ENCODE results near the gene RGS12.
A peak's percentile ranks its signal among the peaks of the same experiment; 100 is the strongest.

RGS12 gene

DNA sequence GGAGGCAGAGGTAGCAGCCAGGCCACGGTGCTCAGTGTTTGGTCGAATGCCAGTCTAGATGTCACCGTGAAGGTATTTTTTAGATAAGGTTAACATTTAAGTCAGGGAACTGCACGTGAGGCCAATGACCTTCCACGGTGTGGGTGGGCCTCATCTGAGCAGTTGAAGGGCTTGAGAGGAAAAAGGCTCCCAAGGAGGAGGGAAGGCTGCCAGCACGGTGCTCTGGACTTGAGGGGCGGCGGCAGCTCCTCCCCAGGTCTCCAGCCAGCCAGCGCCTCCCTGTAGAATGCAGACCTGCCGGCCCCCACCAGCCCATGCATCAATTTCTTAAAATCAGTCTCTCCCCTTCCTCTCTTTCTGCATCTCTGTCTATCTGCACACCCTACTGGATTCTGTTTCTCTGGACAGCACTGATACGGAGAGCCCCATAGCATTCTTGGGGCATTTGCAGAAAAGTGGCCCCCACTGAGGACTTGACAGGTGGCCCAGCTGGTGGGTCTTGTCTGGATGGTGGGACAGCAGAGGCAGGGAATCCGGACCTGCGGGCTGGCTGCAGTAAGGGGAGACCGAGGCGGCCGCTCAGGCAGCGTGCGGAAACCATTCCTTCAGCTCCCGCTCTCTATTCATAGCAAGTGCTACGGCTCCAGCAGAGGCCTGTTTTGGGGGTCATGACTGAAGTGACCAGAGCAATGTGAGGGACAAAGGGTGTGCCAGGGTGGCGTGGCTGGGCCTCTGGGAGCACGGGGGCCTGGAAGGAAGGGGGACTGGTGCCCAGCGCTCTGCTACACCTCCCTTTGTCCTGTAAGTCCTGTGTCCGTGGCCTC lies 7.9 kb upstream of the RGS12 start:
- DNase-seq, result no peak

DNA sequence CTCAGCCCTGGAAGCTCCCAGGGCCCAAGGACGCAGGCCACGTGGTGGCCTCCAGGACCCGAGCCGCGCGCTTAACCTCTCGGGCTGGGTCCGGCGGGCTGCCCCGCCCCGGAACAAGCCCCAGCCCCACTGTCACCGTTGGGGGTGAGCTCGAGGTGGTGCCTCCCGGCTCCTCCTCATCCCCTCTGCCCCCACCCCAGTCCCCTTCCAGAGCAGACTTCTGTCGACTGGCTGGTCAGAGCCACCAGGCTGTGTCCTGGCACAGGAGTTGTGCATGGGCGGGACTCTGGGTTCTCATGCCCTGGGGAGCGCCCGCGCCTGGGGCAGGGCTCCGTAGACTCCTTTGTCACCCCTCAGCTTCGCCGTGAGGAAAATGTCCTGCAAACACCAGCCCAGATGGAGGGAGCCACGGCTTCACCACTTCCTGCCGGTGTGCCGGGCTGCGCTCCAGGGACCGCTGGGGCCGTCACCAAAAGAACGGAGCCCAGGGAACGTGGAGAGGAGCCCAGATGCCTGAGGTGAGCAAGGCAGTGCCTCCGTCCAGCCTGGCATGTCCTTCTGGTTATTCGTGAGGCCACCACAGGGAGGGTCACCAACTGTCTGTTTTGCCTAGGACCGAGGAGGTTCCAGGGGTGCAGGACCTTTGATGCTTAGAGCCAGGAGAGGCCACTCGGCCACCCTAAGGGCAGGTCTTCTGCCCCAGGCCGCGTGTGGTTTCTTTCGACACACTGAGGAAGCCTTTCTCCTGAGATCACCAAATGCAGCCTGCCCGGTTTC lies 7.1 kb upstream of the RGS12 start:
- peak; percentile 70 for DNase-seq

DNA sequence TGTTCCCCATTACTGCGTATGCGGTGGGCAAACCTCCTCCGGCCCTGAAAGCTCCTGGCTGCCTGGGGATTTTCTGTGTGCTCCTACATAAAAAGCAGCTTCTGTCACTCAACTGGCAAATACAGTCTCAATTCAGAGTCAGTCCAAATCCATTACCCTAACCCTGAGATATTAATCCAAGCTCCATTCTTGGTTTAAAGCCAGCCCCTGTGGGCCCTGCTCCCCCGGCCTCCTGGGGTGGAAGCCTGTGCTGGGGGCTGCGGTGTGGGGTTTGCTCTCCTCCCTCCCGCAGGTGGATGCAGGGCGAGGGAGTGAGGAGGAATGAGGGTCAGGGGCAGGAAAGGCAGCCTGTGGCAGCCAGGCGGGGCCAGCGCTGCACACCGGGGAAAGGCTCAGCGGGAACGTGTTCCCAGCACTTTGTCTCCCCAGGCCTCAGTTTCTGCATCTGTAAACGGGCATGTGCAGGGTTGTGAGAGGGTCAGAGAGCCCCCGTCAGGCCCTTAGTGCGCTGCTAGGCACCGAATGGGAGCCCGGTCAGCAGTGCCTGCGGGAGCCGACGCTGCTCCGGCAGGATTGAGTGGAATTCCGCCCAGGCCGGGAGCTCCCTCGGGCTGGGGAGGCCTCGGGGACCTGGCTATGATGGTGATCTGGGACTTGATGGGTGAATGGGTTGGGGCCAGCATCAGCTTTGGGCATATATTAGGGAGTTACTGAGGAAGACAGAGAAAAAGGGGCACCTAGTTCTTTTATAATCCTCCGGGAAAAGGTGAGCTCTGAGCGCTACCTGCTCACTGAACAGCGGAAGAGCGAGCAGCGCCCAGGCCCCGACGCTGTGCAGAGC lies 6.3 kb upstream of the RGS12 start:
- no peak for DNase-seq

DNA sequence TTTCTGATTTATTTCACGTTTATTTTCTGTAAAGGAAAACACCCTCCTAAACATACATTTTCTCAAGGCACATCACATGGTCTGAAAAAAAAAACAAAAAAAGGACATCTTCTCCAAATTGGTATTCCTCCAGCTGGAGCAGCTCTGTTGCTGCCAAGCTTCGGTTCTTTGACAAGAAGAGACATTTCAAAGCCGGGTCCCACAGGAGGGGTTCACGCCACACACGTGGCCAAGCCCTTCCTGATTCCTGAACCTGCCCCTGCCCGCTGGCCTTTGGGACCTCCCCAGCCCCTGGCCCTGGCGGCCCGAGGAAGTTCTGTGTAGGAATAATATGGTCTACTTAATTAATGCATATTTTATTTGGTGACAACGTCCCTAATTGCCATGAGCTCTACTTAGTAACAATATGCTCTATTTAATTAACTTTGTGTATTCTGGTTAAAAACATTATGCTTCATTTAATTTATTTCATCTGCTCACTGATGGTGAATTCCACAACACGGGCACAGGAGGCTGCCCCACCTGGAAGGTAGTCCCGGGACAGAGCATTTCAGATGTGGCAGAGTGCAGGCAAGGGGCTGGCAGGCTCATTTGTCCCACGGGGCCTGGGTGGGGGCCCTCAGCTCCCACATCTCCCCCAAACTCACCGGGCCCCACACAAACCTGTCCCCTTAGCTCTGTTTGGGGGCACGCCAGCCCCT lies 5.4 kb upstream of the RGS12 start:
- DNase-seq, result no peak

DNA sequence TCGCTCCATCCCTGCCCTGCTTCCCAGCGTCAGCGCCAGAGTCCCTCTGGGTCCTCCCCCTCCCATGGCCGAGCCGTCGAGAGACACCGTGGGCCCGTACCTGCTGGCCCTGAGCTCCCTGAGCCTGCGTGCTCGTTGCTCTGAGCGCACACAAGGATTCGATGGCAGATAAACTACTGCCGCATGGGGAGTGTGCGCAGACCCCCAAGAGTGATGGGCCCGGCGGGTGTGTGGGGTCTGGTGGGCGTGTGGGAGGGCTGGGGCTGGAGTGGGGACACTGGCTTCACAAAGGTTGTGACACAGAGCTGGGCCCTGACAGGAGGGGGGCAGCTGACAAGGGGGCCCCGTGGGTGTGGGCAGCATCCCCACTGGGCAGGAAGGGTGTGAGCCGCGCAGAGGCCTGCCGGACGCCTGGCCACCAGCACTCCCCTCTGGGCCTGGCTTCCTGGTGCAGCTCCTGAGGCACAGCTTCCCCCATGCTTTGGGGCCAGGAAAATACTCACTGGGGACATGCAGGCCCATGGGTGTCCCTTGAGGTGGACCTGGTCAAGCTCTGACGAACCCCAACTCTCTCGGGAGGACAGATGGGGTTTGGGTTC lies 4.8 kb upstream of the RGS12 start:
- DNase-seq, result no peak

DNA sequence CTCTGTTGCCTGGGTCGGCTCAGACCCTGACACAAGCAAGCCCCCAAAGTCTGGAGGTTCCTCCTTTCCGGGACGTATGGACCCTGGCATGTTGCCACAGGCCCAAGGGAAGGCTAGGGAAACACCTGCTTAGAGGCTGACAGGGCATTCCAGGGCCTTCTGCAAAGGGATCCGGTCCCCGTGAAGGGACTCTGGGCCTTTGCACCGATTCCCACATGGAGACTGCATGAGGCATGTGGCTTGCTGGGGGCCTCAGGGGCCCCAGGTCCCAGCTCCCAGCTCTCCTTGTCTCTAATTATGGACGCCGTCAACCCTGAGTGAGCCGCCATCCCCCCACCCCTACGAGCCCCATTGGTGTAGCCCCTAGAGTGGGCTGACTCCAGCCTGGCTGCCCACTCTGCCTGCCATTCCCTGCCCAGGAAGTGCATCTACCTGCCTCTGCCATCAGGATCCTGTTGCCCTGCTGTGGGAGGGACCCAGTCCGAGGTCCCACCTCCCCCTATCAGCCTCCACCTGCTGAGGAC lies 4.2 kb upstream of the RGS12 start:
- no peak for DNase-seq

DNA sequence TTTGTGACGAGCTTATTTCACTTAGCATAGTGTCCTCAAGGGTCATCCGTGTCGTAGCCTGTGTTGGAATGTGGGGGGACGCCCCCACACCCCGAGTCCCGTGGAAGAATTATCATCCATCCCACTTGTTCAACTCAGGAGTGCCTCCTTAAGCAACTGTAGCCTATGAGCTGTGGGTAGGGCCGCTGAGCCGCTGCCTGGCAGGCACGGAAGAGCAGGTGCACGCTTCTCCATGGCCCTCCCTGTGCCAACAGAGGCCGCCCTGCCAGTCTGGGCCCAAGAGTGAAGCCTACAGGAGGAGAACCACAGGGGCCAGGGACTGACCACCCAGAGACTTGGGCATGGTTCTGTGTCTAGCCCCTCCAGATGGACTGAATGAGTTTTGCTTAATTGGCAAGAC lies 2.3 kb upstream of the RGS12 start:
- DNase-seq, result no peak

DNA sequence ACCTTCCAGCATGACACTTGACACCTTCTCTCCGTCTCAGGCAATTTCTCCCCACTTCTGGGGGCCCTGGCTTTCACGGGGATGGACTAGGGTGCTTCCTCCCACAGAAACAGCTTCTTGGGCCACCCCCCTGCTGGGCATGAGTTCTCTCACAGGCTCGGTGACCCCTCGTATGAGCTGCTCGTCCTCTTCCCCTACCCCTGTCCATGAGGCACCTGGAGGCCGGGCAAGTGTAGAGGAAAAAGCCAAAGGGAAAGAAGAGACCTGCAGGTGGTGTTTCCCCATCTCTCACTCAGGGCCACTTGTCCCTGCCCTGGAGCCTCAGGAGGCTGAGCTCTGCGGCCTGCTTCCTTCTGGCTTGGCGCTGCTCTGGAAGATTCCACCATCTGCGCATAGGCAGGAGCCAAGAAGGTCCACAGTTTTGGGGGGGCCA lies 1.9 kb upstream of the RGS12 start:
- no peak for DNase-seq

DNA sequence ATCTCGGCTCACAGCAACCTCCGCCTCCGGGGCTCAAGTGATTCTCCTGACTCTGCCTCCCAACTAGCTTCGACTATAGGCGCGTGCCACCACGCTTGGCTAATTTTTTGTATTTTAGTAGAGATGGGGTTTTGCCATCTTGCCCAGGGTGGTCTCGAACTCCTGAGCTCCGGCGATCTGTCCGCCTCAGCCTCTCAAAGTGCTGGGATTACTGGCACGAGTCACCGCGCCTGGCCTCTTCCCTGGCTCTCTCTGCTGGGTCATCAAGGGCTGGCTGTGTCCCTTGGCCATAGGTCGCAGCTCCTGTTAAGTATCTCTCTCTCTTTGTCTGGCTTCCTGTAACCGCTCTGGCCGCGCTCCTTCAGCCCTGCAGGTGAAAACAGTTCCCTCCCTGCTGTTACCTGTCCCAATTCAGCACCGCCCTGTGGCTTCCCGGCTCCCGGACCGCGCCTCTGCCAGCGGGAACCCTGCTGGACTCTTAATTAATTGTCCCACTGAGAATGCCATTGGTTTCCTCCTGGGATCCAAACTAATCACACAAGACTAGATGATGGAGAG lies 1.3 kb upstream of the RGS12 start:
- DNase-seq, result no peak

DNA sequence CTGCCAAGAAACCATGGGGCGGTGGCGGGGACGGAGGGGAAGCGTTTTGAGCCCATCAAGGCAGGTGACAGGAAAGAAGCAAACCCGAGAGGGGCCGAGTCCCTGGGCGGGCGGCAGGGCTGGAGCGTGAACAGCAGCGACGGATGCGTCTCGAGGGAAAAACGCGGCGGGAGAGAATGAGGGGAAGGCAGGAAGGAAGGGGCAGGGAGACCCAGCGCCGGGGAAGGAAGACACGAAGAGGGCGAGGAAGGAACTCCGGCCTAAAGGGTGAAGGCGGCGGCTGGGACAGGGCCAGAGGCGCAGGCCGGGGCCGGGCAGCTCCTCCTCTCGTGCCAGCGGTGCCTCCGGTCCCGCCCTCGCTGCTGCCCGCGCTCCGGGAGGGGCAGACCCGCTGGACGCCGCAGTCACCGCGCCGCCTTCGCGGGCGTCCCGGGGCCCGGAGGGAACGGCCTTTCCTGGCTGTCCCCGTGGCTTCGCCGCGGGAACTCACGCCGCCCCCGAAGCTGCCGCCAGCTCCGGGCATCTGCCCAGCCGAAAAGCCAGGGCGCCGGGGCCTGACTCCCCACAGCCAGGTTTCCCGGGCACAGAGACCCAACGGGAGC lies 751 bp upstream of the RGS12 start:
- DNase-seq, result no peak

DNA sequence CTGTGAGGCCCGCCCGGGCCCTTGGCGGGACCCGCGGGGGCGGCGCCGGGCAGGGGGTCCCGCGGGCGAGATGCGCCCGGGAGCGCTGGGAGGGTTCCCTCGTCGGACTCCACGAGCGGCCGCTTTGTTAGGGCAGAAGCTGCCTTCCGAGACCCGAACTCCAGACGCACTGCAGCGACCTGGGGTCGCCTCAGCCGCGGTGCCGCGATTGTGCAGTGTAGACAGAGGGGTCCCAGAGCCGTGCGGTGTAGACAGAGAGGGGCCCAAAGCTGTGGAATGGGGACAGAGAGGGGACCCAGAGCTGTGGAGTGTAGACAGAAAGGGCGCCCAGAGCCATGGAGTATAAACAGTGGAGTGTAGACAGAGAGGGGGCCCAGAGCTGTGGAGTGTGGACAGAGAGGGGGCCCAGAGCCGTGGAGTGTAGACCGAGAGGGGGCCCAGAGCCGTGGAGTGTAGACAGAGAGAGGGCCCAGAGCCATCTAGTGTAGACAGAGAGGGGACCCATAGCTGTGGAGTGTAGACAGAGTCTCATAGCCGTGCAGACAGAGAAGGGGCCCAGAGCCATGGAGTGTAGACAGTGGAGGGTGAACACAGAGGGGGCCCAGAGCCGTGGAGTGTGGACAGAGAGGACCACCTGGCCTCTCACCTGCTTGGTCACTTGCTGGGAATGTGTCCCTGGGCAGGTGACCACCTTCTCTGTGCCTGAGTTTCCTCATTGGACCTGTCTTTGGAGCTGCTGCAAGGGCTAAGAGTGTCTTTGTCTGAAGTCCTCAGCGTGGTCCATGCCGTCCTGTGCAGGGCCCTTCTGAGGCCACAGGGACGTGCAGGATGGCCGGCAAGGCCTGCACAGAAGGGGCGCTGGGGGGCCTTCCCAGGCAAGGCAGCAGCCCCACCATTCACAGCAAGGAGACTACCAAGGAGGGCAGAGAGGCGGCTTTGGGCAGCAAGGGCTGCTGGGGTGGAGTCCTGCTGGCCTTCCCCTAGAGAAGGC lies 875 bp downstream of the RGS12 start:
- no peak for DNase-seq

DNA sequence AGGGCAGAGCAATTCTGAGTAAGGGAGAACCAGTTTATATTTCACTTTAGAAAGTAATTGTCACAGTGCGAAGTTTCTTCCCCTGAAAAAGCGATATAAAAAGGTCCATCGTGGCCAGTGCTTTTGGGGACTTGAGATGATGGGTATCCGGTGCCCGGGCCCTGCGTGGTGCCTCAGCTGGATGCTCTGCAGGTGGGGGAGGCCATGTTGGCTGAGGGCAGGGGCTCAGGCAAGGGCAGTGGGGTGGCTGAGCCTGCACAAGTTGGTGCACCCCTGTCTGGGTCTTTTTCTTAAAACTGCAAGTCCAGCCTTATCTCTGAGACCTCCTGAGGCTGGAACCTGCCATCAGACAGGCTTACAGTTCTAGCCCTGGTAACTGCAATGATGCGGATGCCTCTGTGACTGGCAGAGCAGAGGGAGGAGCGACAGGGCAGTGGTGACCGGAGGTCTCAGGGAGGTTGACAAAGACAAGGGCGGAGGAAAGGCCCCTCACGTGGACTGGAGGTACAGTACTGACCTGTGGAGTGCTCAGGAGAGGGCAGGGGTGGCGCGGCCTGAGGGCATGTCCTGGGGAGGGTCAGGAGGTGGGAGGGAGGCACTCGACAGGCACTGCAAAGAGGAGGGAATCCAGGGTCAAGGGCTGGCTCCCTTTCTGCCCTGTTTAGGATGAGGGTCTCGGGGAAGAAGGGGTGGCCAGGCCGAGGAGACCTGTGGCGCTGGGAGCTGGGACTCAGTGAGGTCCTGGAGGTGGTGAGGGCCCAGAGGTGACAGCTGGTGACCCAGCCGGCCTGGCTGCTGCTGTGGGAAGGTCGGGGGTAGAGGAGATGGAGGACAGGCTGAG lies 1.8 kb downstream of the RGS12 start:
- DNase-seq, result no peak

DNA sequence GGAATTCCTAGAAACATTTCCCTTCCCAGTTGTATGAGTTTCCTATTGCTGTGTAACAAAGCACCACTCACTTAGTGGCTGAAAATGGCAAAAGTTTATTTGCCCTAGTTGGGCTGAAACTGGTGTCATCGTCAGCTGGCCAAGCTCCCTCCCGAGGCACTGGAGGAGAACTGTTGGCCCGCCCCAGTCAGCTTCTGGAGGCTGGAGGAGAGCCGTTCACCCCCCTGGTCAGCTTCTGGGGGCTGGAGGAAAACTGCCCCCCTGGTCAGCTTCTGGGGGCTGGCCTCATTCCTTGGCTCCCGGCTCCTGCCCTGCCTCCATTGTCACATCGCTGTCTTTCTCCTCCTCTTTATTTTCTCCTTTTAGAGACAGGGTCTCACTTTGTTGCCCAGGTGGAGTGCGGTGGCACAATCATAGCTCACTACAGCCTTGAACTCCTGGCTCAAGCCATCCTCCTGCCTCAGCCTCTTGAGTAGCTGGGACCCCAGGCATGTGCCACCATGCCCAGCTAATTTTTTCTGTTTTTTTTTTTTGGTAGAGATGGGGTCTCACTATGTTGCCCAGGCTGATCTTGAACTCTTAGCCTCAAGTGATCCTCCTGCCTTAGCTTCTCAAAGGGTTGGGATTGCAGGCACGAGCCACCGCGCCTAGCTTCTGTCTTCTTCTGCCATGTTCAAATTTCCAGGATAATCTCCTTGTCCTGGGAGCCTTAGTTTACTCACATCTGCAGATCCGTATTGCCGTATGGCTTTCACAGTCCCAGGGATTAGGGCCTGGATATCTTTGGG lies 3.2 kb downstream of the RGS12 start:
- DNase-seq, result no peak

DNA sequence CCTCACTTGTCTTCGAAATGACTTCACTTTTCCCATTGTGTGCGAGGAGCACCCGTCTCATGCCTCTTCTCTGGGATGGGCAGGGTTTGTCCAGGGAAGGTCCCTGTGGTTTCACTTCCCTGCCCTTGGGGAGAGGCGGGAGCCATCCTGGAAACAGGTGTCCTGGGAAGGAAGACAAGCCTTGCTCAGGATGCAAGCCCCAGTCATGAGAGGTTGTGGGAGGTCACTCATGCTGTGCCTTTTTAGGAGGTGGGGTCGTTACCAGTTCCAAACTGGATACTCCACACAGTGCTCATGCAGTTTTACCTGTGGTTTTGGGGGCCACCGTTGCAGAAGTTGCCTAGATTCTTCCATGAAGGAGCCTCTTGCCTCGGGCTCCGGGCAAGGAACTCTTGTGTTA lies 3.8 kb downstream of the RGS12 start:
- no peak for DNase-seq

DNA sequence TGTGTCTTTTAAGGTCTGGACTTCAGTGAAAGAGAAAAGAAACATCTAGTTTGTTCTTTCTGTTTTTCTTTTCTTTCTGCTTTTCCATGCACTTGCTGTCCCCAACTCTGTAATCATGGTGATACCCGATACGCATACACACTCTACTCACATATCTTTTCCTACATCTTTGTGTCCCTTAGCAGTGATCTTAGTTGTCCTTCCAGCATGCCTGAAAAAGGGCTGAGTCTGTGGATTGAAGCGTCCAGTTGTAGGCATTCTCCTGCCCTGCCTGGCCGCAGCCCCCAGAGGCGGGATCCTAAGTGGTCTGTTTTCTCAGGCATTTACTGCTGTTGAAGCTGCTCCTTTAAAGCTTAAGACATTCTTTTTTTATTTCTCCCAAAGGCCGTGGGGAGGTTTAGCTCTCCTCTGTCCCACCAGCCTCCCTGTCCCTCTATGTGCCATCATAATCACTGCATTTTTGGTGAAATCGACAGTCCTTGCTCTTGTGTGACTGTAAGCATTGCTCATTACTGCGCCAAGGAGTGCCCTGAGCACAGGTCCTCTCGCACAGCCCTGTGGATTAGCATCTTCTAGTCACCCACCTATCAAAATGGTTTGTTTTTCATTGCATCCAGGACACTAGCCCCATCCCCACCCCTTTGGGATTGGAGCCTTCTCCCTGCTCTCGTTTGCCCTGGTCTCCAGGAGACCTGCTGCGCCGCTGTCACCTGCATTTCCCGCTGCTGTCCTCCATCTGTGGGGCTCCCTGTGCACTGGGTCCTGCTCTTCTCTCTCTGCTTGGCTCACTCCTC lies 4.4 kb downstream of the RGS12 start:
- DNase-seq, result no peak

DNA sequence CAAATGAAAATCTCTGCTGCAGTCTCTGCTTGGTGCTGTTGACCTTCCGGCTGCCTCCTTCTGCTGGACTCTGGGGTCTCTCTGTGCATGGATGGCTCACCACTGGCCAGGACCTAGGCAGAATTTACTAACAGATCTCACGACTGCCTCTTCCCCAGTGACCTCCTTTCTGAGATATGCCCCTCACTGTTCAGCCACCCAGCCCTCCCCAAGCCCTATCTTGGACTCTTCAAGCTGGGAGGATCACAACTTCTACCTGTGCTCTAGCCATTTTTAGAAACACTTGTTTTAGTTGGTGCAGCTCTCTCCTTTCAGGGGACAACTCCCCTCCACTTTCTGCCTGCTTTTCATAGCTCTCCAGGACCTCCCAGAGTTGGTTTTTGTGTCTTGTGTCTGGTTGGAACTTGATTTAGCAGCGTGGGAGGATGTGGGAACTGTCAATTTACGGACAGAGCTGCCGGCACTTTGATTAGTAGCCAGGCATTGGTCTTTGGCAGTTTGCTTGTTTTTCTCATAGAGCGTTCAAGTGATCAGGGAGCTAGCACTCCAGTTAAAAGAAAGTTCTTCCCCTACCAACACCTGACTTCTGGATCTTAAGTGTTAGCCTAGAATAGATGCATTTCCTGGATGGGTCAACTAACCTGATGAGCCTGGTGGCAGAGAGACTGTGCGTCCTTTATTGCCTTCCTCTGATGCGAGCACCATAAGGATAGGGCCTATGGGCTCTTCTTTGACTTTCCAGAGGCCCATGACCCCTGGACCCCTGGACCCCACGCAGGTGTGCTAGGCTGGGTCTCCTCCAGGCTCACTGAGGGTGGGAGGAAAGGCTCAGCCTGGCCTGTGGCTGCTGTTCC lies 6.5 kb downstream of the RGS12 start:
- DNase-seq, result no peak
